Progenitor cell of endocrine pancreas (in vitro differentiated cells): ENCODE results near the gene MRPL4. TPM values are rescaled to one million over a fixed set of nuclear protein-coding genes. Genes with fewer than 3 reads are reported as not detected.
"Not testable (repeated sequence)": the region's sequence is repeated elsewhere in the genome, so short reads cannot be mapped to it uniquely, and the experiment has no call there.

Experiments
- DNase-seq: peaks from one replicate; pipeline ENCODE4 v3.0.0; 2021; ENCODE audit warnings: low spot score; ENCODE audit not compliant: unreplicated experiment
- H3K27ac Mint-ChIP-seq: 2 replicates; pipeline ENCODE4 v1.8.0; 2021; ENCODE audit warnings: mild to moderate bottlenecking, moderate library complexity, mixed read lengths
- H3K27me3 Mint-ChIP-seq: 2 replicates; pipeline ENCODE4 v1.8.0; 2021; ENCODE audit warnings: mixed read lengths
- H3K36me3 Mint-ChIP-seq: 2 replicates; pipeline ENCODE4 v1.8.0; 2022; ENCODE audit warnings: mixed read lengths; ENCODE audit not compliant: insufficient read depth
- H3K4me1 Mint-ChIP-seq: 2 replicates; pipeline ENCODE4 v1.8.0; 2021; ENCODE audit warnings: low read depth, mixed read lengths
- H3K4me3 Mint-ChIP-seq: 2 replicates; pipeline ENCODE4 v1.8.0; 2021; ENCODE audit warnings: low read depth, mild to moderate bottlenecking, moderate library complexity, mixed read lengths
- H3K9me3 Mint-ChIP-seq: 2 replicates; pipeline ENCODE4 v1.8.0; 2021; ENCODE audit warnings: low read depth, mixed read lengths
- total RNA-seq: library from RNA; stranded (reverse); gene quantifications from 2 replicates; pipeline ENCODE4 v1.2.1, GENCODE V29; 2021
- TF ChIP-seq, protein P1 (sequence below): fragments of 200-600 bp; sonication (generic); IDR thresholded peaks from one replicate; pipeline ENCODE4 v1.5.0; 2021; ENCODE audit warnings: antibody characterized with exemption, mild to moderate bottlenecking; ENCODE audit not compliant: unreplicated experiment

The MRPL4 gene
- total RNA-seq, 1 donor from 2014 or later = 51.7 TPM

- Mint-ChIP-seq H3K4me1 (no peaks in the 10 kb centered on the region), H3K36me3 (no peaks in the 10 kb centered on the region), H3K27ac (no peak overlapping the region), H3K27me3 (peaks cover 21% of the 10 kb centered on the region), H3K9me3 (no peaks in the 10 kb centered on the region), H3K4me3 (no peak overlapping the region)
- DNase-seq = no peak
- TF ChIP-seq, protein P1, sequence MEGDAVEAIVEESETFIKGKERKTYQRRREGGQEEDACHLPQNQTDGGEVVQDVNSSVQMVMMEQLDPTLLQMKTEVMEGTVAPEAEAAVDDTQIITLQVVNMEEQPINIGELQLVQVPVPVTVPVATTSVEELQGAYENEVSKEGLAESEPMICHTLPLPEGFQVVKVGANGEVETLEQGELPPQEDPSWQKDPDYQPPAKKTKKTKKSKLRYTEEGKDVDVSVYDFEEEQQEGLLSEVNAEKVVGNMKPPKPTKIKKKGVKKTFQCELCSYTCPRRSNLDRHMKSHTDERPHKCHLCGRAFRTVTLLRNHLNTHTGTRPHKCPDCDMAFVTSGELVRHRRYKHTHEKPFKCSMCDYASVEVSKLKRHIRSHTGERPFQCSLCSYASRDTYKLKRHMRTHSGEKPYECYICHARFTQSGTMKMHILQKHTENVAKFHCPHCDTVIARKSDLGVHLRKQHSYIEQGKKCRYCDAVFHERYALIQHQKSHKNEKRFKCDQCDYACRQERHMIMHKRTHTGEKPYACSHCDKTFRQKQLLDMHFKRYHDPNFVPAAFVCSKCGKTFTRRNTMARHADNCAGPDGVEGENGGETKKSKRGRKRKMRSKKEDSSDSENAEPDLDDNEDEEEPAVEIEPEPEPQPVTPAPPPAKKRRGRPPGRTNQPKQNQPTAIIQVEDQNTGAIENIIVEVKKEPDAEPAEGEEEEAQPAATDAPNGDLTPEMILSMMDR = no peak
These were observed 27.9 kb downstream of the MRPL4 start for GRCh38 chr19:10279737-10280442.

- not testable (repeated sequence) for H3K36me3 Mint-ChIP-seq, H3K27ac Mint-ChIP-seq, H3K4me3 Mint-ChIP-seq
These were observed 30.0 kb downstream of the MRPL4 start for GRCh38 chr19:10282043-10282442.

DNA sequence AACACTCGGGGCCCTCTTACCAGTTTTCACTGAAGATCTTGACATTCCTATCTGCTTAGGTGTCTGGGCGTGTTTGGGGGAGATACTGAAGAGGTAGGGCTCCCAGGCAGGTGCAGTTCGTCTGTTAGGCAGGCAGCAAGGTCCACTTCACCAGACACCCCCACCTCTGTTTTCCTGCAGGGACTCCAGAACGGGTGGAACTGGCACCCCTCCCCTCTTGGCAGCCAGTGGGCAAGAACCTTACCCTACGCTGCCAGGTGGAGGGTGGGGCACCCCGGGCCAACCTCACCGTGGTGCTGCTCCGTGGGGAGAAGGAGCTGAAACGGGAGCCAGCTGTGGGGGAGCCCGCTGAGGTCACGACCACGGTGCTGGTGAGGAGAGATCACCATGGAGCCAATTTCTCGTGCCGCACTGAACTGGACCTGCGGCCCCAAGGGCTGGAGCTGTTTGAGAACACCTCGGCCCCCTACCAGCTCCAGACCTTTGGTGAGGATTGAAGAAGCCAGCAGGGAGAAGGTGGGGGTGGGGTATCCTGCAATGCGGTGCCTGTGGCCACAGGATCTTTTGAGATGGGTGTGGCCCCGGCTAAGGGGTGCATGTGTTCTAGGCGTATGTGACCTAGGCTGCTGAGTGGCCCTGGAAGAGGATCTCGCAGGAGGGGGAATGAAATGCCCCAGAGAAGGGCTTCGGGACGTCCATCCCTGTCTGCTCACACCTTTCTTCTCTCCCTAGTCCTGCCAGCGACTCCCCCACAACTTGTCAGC is 31.5 kb downstream of the MRPL4 start:
- Mint-ChIP-seq H3K4me1 (no peaks in the 10 kb centered on the region), H3K27me3 (peaks cover 52% of the 10 kb centered on the region), H3K9me3 (no peaks in the 10 kb centered on the region), H3K4me3 (no peak overlapping the region), H3K27ac (no peak overlapping the region), H3K36me3 (no peaks in the 10 kb centered on the region)
- TF ChIP-seq, protein P1 = no peak
- DNase-seq = no peak

More at GRCh38 chr19:10282043-10282442, 30.0 kb downstream of the MRPL4 start:
- not testable (repeated sequence) for H3K9me3 Mint-ChIP-seq, DNase-seq, H3K4me1 Mint-ChIP-seq
- H3K27me3 Mint-ChIP-seq = peaks cover 43% of the 10 kb centered on the region

GRCh38 chr19:10284065-10284959 is 32.3 kb downstream of the MRPL4 start:
- Mint-ChIP-seq H3K4me1 (peaks cover 3% of the 10 kb centered on the region), H3K27ac (no peak overlapping the region), H3K4me3 (no peak overlapping the region), H3K27me3 (peaks cover 57% of the 10 kb centered on the region), H3K36me3 (no peaks in the 10 kb centered on the region), H3K9me3 (no peaks in the 10 kb centered on the region)
- TF ChIP-seq, protein P1 = no peak
- no peak for DNase-seq

DNA sequence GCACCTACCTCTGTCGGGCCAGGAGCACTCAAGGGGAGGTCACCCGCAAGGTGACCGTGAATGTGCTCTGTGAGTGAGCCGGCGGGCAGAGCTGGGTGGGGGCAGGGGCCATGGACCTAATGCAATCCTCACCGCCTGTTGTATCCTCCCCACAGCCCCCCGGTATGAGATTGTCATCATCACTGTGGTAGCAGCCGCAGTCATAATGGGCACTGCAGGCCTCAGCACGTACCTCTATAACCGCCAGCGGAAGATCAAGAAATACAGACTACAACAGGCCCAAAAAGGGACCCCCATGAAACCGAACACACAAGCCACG is 32.9 kb downstream of the MRPL4 start:
- DNase-seq = no peak
- Mint-ChIP-seq H3K36me3 (no peaks in the 10 kb centered on the region), H3K27me3 (peaks cover 56% of the 10 kb centered on the region), H3K4me1 (peaks cover 3% of the 10 kb centered on the region), H3K4me3 (no peak overlapping the region), H3K9me3 (no peaks in the 10 kb centered on the region), H3K27ac (no peak overlapping the region)
- TF ChIP-seq, protein P1 = no peak
